GM12865 (cell line): Measurements from ENCODE around the gene RACGAP1.

Experiments used
- DNase-seq: peaks from one replicate; pipeline ENCODE4 v3.0.0; 2010; ENCODE audit warnings: low read depth
- H3K4me3 ChIP-seq: 2 replicates; pipeline ENCODE4 v1.5.1; 2011; ENCODE audit warnings: mild to moderate bottlenecking, low read depth, low read length, control low read depth
- TF ChIP-seq, protein P1 (sequence below): IDR thresholded peaks from 2 replicates; pipeline ENCODE4 v1.5.1; 2011; ENCODE audit warnings: low read length, control low read depth, low read depth, inconsistent platforms; ENCODE audit not compliant: insufficient read depth; ENCODE audit errors: missing control alignments

RACGAP1 gene

DNA sequence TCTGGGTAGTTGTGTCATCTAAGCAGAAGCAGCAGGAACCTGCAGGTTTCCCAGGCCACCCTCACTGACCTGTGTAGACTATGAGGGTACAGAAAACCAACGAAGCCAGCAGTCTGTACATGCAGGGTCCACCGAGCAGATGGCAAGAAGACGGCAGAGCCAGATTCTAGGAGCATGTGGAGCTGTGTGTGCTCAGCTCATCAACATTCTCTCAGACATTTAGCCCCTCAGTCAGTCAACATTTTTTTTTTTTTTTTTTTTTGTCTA lies 24.8 kb upstream of the RACGAP1 start:
- no peak for DNase-seq
- H3K4me3 ChIP-seq = no peak overlapping the region
- TF ChIP-seq, protein P1, sequence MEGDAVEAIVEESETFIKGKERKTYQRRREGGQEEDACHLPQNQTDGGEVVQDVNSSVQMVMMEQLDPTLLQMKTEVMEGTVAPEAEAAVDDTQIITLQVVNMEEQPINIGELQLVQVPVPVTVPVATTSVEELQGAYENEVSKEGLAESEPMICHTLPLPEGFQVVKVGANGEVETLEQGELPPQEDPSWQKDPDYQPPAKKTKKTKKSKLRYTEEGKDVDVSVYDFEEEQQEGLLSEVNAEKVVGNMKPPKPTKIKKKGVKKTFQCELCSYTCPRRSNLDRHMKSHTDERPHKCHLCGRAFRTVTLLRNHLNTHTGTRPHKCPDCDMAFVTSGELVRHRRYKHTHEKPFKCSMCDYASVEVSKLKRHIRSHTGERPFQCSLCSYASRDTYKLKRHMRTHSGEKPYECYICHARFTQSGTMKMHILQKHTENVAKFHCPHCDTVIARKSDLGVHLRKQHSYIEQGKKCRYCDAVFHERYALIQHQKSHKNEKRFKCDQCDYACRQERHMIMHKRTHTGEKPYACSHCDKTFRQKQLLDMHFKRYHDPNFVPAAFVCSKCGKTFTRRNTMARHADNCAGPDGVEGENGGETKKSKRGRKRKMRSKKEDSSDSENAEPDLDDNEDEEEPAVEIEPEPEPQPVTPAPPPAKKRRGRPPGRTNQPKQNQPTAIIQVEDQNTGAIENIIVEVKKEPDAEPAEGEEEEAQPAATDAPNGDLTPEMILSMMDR = no peak

DNA sequence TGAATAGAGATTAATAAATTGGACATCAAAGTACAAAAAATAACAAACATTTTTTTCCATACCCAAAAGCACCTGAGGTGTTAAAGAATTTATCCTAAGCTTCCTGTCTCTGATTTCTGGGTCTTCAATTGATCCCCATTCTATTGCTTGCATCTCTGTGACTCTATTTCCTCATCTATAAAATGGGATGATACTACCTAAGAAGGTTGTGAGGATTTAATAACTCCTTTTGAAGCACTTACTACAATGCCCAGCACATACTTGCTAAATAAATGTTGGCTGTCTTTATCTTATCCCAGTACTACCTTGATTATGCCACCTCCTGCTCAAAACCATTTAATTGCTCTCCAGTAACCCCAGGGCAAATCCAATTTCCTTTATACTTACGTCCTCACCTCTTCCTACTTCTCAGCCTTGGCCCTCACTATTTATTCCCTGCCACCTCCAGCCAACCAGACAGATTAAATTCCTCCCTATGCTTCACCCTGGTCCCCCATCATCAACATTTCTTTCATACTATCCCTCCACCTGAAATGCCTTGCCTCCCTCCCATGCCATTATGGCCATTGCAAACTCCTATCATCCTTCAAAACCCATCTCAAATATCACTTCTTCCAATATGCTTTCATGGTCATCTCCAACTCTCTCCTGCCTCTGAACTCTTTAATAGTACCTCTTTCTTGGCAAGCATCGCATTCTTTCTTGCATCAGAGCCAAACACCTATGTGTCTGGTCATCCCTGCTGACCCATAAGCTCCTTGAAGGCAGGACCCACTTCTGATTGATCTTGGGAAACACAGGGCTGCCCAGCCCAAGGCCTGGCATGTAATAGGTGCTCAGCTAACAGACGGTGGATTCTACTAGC lies 24.2 kb upstream of the RACGAP1 start:
- TF ChIP-seq, protein P1 = no peak
- no peak for DNase-seq
- no peak overlapping the region for H3K4me3 ChIP-seq

DNA sequence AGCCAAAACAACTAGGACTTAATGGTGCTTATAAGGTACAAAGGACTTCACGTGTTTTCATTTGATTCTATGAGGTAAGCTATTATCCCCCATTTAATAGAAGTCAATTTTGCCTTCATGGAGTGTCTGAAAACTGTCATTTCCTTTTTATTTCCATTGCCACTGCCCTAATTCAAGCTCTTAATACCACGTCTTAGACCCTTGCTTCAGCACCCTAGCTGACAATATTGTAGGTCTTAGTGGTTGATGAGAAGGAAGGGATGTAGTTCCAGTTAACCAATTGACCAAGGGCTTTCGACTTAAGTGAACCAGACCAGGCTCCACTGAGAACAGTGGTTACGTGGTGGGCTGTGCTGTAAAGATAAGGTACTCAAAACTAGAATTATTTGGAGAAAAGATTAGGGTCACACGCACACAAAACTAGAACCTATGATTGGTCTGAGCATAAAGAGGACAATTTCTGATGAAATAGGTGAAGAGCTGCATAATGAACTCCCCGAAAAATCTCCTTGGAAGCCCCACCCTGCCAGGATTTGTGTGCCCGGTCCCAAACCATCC lies 22.5 kb upstream of the RACGAP1 start:
- DNase-seq = no peak
- TF ChIP-seq, protein P1 = no peak
- no peak overlapping the region for H3K4me3 ChIP-seq

DNA sequence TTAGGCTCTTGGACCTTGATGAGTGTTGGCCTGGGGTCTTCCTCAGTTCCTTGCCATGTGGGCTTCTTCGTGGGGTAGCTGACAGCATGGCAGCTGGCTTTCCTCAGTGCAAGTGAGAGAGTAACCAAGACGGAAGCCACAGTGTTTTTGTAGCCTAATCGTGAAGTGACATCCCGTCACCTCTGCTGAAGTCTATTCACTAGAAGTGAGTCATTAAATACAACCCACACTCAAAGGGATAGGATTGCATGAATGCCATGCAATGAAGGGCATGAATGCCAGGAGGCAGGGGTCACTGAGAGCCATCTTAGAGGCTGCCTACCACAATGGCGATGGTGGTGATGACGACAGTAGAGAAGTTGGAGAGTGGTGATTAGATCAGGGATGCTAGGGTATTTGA lies 18.6 kb upstream of the RACGAP1 start:
- DNase-seq = no peak
- TF ChIP-seq, protein P1 = no peak
- no peak overlapping the region for H3K4me3 ChIP-seq

DNA sequence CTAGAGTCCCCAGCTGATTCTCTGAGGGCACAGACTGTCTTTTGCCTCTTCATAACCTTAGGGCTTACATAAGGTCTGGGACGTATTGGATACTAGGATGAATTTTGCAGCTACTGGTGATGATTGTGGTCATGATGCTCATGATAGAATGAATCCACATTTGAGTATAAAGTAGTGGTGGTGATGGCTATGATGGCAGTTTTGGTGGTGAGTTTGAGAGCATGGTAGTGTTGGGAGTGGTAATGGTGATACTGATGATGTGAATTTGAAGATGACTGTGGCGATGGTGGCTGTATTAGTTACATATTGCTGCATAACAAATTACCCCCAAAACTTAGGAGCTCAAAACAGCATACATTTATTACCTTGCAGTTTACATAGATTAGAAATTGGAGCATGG lies 18.0 kb upstream of the RACGAP1 start:
- TF ChIP-seq, protein P1 = no peak
- H3K4me3 ChIP-seq = no peak overlapping the region
- DNase-seq = no peak

DNA sequence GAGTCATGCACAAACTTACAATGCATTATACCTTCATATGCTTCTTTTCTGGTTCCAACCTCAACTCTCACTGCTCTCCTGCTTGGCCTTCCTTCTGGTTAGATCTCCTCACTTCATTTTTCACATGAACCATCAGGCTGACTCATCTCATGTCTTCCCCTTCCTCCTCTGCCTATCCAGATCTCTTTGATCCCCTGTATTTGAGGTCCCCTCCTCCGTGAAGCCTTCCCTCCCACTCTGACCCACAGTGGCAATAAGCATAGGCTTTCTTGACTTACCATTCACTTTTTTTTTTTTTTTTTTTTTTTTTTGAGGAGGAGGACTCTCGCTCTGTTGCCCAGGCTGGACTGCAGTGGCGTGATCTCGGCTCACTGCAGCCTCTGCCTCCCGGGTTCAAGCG lies 17.4 kb upstream of the RACGAP1 start:
- TF ChIP-seq, protein P1 = no peak
- H3K4me3 ChIP-seq = no peak overlapping the region
- no peak for DNase-seq

DNA sequence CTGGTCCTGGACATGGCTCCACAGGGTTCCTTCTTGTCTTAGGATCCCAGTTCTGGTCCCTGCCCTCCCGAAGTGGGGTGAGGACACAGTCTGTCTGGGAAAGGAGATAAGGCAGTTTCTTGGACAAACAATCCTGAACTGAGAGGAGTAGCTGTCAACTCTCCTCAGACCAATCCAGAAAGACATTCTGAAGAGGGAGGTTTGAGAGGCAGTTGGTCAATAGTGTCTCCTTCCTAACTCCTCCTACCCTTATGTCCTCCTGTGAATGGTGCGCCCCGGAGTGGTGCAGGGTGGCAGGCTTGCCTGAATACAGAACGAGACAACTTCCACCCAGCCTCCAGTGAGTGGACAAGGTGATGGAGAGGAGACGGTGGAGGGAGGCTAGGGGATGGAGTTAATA lies 16.7 kb upstream of the RACGAP1 start:
- no peak overlapping the region for H3K4me3 ChIP-seq
- TF ChIP-seq, protein P1 = no peak
- DNase-seq = no peak
